HUES6 (cell line): Measurements from ENCODE around the gene RTL1.

ENCODE experiments used
- H3K27ac ChIP-seq: 2 replicates; pipeline ENCODE4 v1.7.0; 2013; ENCODE audit warnings: low read depth, mild to moderate bottlenecking, low read length, inconsistent platforms
- H3K27me3 ChIP-seq: 2 replicates; pipeline ENCODE4 v1.6.1; 2013; ENCODE audit warnings: low read length; ENCODE audit not compliant: control insufficient read depth, insufficient read depth
- H3K36me3 ChIP-seq: 2 replicates; pipeline ENCODE4 v1.6.1; 2013; ENCODE audit warnings: low read length; ENCODE audit not compliant: control insufficient read depth, insufficient read depth
- H3K4me1 ChIP-seq: 2 replicates; pipeline ENCODE4 v1.6.1; 2013; ENCODE audit warnings: low read length; ENCODE audit not compliant: control insufficient read depth, insufficient read depth
- H3K4me3 ChIP-seq: 2 replicates; pipeline ENCODE4 v1.5.1; 2013; ENCODE audit warnings: low read depth, low read length
- H3K9ac ChIP-seq: one replicate; pipeline ENCODE4 v1.6.1; 2013; ENCODE audit warnings: mild to moderate bottlenecking, low read length
- H3K9me3 ChIP-seq: 2 replicates; pipeline ENCODE4 v1.6.1; 2013; ENCODE audit warnings: low read depth, low read length; ENCODE audit not compliant: control insufficient read depth, insufficient read depth

The RTL1 gene

GRCh38 chr14:100836941-100837804 is 66.3 kb downstream of the RTL1 start:
- Histone ChIP-seq H3K27me3 (no peaks in the 10 kb centered on the region), H3K27ac (no peak overlapping the region), H3K4me1 (peaks cover 39% of the 10 kb centered on the region), H3K36me3 (peaks cover 11% of the 10 kb centered on the region), H3K9me3 (peaks cover 4% of the 10 kb centered on the region; the same call in 1 of the 2 replicates), H3K9ac (no peak overlapping the region), H3K4me3 (no peak overlapping the region)

- H3K36me3 ChIP-seq, result peaks cover 12% of the 10 kb centered on the region
- H3K27me3 ChIP-seq, result no peaks in the 10 kb centered on the region
- peaks cover 45% of the 10 kb centered on the region for H3K4me1 ChIP-seq
- H3K27ac ChIP-seq, result no peak overlapping the region
- H3K9me3 ChIP-seq, result peaks cover 4% of the 10 kb centered on the region; the same call in 1 of the 2 replicates
- H3K9ac ChIP-seq, result no peak overlapping the region
- no peak overlapping the region for H3K4me3 ChIP-seq
Measured at GRCh38 chr14:100836311-100836805, 67.2 kb downstream of the RTL1 start.

- H3K9me3 ChIP-seq, result peaks cover 4% of the 10 kb centered on the region; the same call in 1 of the 2 replicates
- peaks cover 49% of the 10 kb centered on the region for H3K4me1 ChIP-seq
- H3K36me3 ChIP-seq, result peaks cover 14% of the 10 kb centered on the region
- H3K27me3 ChIP-seq, result no peaks in the 10 kb centered on the region
- no peak overlapping the region for H3K4me3 ChIP-seq
- no peak overlapping the region for H3K9ac ChIP-seq
- H3K27ac ChIP-seq, result no peak overlapping the region
Measured at GRCh38 chr14:100835548-100836310, 67.8 kb downstream of the RTL1 start.

GRCh38 chr14:100834794-100835547 is 68.6 kb downstream of the RTL1 start:
- peaks cover 14% of the 10 kb centered on the region for H3K36me3 ChIP-seq
- no peaks in the 10 kb centered on the region for H3K27me3 ChIP-seq
- H3K27ac ChIP-seq, result no peak overlapping the region
- peaks cover 49% of the 10 kb centered on the region for H3K4me1 ChIP-seq
- peaks cover 4% of the 10 kb centered on the region; the same call in 1 of the 2 replicates for H3K9me3 ChIP-seq
- H3K9ac ChIP-seq, result no peak overlapping the region
- H3K4me3 ChIP-seq, result no peak overlapping the region

GRCh38 chr14:100834082-100834793 is 69.3 kb downstream of the RTL1 start:
- no peak overlapping the region for H3K4me3 ChIP-seq
- peaks cover 4% of the 10 kb centered on the region; the same call in 1 of the 2 replicates for H3K9me3 ChIP-seq
- H3K36me3 ChIP-seq, result peaks cover 21% of the 10 kb centered on the region
- no peak overlapping the region for H3K9ac ChIP-seq
- no peaks in the 10 kb centered on the region for H3K27me3 ChIP-seq
- no peak overlapping the region for H3K27ac ChIP-seq
- peaks cover 49% of the 10 kb centered on the region for H3K4me1 ChIP-seq

- peaks cover 37% of the 10 kb centered on the region for H3K4me1 ChIP-seq
- H3K36me3 ChIP-seq, result peaks cover 25% of the 10 kb centered on the region; the same call in 1 of the 2 replicates
- H3K27ac ChIP-seq, result no peak overlapping the region
- peaks cover 18% of the 10 kb centered on the region for H3K9me3 ChIP-seq
- no peak overlapping the region for H3K9ac ChIP-seq
- H3K4me3 ChIP-seq, result no peak overlapping the region
- H3K27me3 ChIP-seq, result no peaks in the 10 kb centered on the region
Measured at GRCh38 chr14:100832311-100832960, 71.1 kb downstream of the RTL1 start.

GRCh38 chr14:100830681-100831080 is 72.8 kb downstream of the RTL1 start:
- Histone ChIP-seq H3K9me3 (peaks cover 33% of the 10 kb centered on the region), H3K9ac (no peak overlapping the region), H3K4me3 (no peak overlapping the region), H3K27ac (no peak overlapping the region), H3K36me3 (peaks cover 20% of the 10 kb centered on the region; the same call in 1 of the 2 replicates), H3K27me3 (peaks cover 3% of the 10 kb centered on the region; the same call in 1 of the 2 replicates), H3K4me1 (peaks cover 37% of the 10 kb centered on the region)
